Measurements from ENCODE around the gene CA6.

GRCh38 chr1:8911416-8912309 is 34.0 kb upstream of the CA6 start:
- no peak for TF ChIP-seq HDAC2 (IDR thresholded peaks at IDR 0.05)
- no peak for TF ChIP-seq CTCF (IDR thresholded peaks at IDR 0.05)
- no peak for TF ChIP-seq RAD21 (conservative IDR thresholded peaks at IDR 0.05 in 1 of 2, IDR thresholded peaks at IDR 0.05 in 1 of 2)

Data from A549 (cell line).